KMS-11 (cell line): ENCODE results near the gene RXRA.

Experiments
- H2AFZ ChIP-seq: fragments of 200-600 bp; sonication (generic); 2 replicates; pipeline ENCODE4 v1.6.1; 2016; ENCODE audit warnings: antibody characterized with exemption, mixed run types, low read depth
- H3K27ac ChIP-seq: fragments of 200-600 bp; sonication (generic); 2 replicates; pipeline ENCODE4 v1.6.1; 2016; ENCODE audit warnings: mild to moderate bottlenecking, mixed run types
- H3K27me3 ChIP-seq: fragments of 200-600 bp; sonication (generic); 2 replicates; pipeline ENCODE4 v1.6.1; 2017; ENCODE audit warnings: mild to moderate bottlenecking, low read depth, mixed run types, moderate library complexity; ENCODE audit not compliant: insufficient read depth
- H3K36me3 ChIP-seq: fragments of 200-600 bp; sonication (generic); 2 replicates; pipeline ENCODE4 v1.6.1; 2017; ENCODE audit warnings: mild to moderate bottlenecking, mixed run types; ENCODE audit not compliant: insufficient read depth
- H3K4me1 ChIP-seq: fragments of 200-600 bp; sonication (generic); 2 replicates; pipeline ENCODE4 v1.6.1; 2016; ENCODE audit warnings: mild to moderate bottlenecking, low read depth, mixed run types; ENCODE audit not compliant: poor library complexity, severe bottlenecking
- H3K4me2 ChIP-seq: fragments of 200-600 bp; sonication (generic); 2 replicates; pipeline ENCODE4 v1.7.0; 2016; ENCODE audit warnings: mild to moderate bottlenecking, mixed run types
- H3K4me3 ChIP-seq: fragments of 200-600 bp; sonication (generic); IDR thresholded peaks from 2 replicates; pipeline ENCODE4 v1.6.1; 2017; ENCODE audit warnings: low read depth, low read length, mixed read lengths; ENCODE audit not compliant: insufficient read depth
- H3K79me2 ChIP-seq: fragments of 200-600 bp; sonication (generic); 2 replicates; pipeline ENCODE4 v1.6.1; 2016; ENCODE audit warnings: low read depth, mixed run types; ENCODE audit not compliant: insufficient read depth
- H3K9ac ChIP-seq: fragments of 200-600 bp; sonication (generic); 2 replicates; pipeline ENCODE4 v1.6.1; 2016; ENCODE audit warnings: mild to moderate bottlenecking, mixed run types
- H4K20me1 ChIP-seq: fragments of 200-600 bp; sonication (generic); 2 replicates; pipeline ENCODE4 v1.6.1; 2016; ENCODE audit warnings: mild to moderate bottlenecking, mixed run types; ENCODE audit not compliant: insufficient read depth
- CTCF ChIP-seq: fragments of 200-600 bp; sonication (generic); conservative IDR thresholded peaks from 2 replicates; pipeline ENCODE4 v1.6.1; 2017; ENCODE audit warnings: low read depth, mild to moderate bottlenecking, antibody characterized with exemption, low read length, moderate library complexity, mixed read lengths

RXRA gene

GRCh38 chr9:134423749-134424148 lies 97.5 kb downstream of the RXRA start:
- Histone ChIP-seq H3K36me3 (no peaks in the 10 kb centered on the region), H3K27ac (no peak overlapping the region), H3K27me3 (no peaks in the 10 kb centered on the region)

GRCh38 chr9:134424818-134425217 lies 98.6 kb downstream of the RXRA start:
- no peaks in the 10 kb centered on the region for H3K36me3 ChIP-seq
- no peaks in the 10 kb centered on the region for H3K79me2 ChIP-seq
- no peak overlapping the region for H3K27ac ChIP-seq
- H3K27me3 ChIP-seq = no peaks in the 10 kb centered on the region
- TF ChIP-seq CTCF = no peak
- H4K20me1 ChIP-seq = no peaks in the 10 kb centered on the region
- H3K4me1 ChIP-seq = peaks cover 16% of the 10 kb centered on the region
- H3K9ac ChIP-seq = no peak overlapping the region
- H2AFZ ChIP-seq = no peak overlapping the region
- no peak overlapping the region for H3K4me3 ChIP-seq
- H3K4me2 ChIP-seq = no peak overlapping the region

More at GRCh38 chr9:134423749-134424148, 97.5 kb downstream of the RXRA start:
- Histone ChIP-seq H3K79me2 (no peaks in the 10 kb centered on the region), H3K4me1 (peaks cover 16% of the 10 kb centered on the region), H3K9ac (no peak overlapping the region), H2AFZ (no peak overlapping the region), H4K20me1 (no peaks in the 10 kb centered on the region), H3K4me2 (no peak overlapping the region), H3K4me3 (no peak overlapping the region)
- TF ChIP-seq CTCF = no peak

- H3K4me3 ChIP-seq = no peak overlapping the region
- no peak overlapping the region for H3K27ac ChIP-seq
- no peaks in the 10 kb centered on the region for H3K79me2 ChIP-seq
- H2AFZ ChIP-seq = no peak overlapping the region
- no peaks in the 10 kb centered on the region for H4K20me1 ChIP-seq
- H3K27me3 ChIP-seq = no peaks in the 10 kb centered on the region
- H3K4me2 ChIP-seq = no peak overlapping the region
- peaks cover 16% of the 10 kb centered on the region for H3K4me1 ChIP-seq
- H3K36me3 ChIP-seq = no peaks in the 10 kb centered on the region
- H3K9ac ChIP-seq = no peak overlapping the region
- no peak for TF ChIP-seq CTCF
These were observed 99.1 kb downstream of the RXRA start for GRCh38 chr9:134425401-134425800.

DNA sequence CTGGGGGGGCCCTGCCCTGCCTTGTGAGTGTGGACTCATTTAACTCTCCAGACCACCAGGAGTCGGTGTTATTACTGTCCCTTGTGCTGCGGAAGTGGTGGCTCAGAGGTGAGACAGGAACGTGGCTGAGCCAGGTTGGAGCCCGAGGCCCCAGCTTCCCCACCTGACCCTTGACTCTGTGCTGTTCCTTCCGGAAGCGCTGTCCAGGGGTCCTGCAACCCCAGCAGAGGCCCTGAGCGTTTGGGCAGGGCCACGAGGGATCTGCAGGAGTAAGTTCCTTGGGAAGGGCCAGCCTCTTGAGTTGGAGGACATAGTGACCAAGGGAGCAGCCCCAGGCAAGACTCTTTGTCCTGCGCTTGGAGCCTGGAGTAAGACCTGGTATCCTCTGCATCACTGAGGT lies 99.6 kb downstream of the RXRA start:
- H3K27ac ChIP-seq = no peak overlapping the region
- peaks cover 16% of the 10 kb centered on the region for H3K4me1 ChIP-seq
- no peaks in the 10 kb centered on the region for H3K79me2 ChIP-seq
- H2AFZ ChIP-seq = no peak overlapping the region
- no peak overlapping the region for H3K9ac ChIP-seq
- H3K36me3 ChIP-seq = no peaks in the 10 kb centered on the region
- no peak for TF ChIP-seq CTCF
- no peaks in the 10 kb centered on the region for H3K27me3 ChIP-seq
- H3K4me2 ChIP-seq = no peak overlapping the region
- no peak overlapping the region for H3K4me3 ChIP-seq
- no peaks in the 10 kb centered on the region for H4K20me1 ChIP-seq
